M059J (cell line): ENCODE measurements around the gene ACAT2. TPM values are rescaled to one million over a fixed set of nuclear protein-coding genes. Genes with fewer than 3 reads are reported as not detected.
"Not testable (repeated sequence)": the region's sequence is repeated elsewhere in the genome, so short reads cannot be mapped to it uniquely, and the experiment has no call there.

ENCODE experiments used
- DNase-seq: peaks from one replicate; pipeline ENCODE4 v3.0.0-alpha.2; 2012; ENCODE audit warnings: low read depth
- total RNA-seq: library from RNA; depleted of rRNA; stranded (reverse); fragments of >200 nt; shearing (Covaris generic); gene quantifications from 2 replicates; pipeline ENCODE4 v1.2.3, GENCODE V29; 2014

The ACAT2 gene
- total RNA-seq, 1 experiment from 2014 or later = 75.8 TPM

GRCh38 chr6:159730332-159730676 is 31.5 kb upstream of the ACAT2 start:
- DNase-seq = no peak

GRCh38 chr6:159732550-159732949 is 29.3 kb upstream of the ACAT2 start:
- DNase-seq = not testable (repeated sequence)

- not testable (repeated sequence) for DNase-seq
Measured at GRCh38 chr6:159733395-159733794, 28.4 kb upstream of the ACAT2 start.

- DNase-seq = no peak
Measured at GRCh38 chr6:159736908-159737307, 24.9 kb upstream of the ACAT2 start.

- no peak for DNase-seq
Measured at GRCh38 chr6:159739341-159739740, 22.5 kb upstream of the ACAT2 start.

GRCh38 chr6:159742165-159742564 is 19.7 kb upstream of the ACAT2 start:
- DNase-seq = no peak

- no peak for DNase-seq
Measured at GRCh38 chr6:159745081-159745480, 16.8 kb upstream of the ACAT2 start.

GRCh38 chr6:159746759-159747158 is 15.1 kb upstream of the ACAT2 start:
- no peak for DNase-seq

GRCh38 chr6:159748127-159748526 is 13.7 kb upstream of the ACAT2 start:
- DNase-seq = not testable (repeated sequence)

- no peak for DNase-seq
Measured at GRCh38 chr6:159751448-159751847, 10.4 kb upstream of the ACAT2 start.

- no peak for DNase-seq
Measured at GRCh38 chr6:159753081-159753872, 8.6 kb upstream of the ACAT2 start.

- no peak for DNase-seq
Measured at GRCh38 chr6:159754401-159754800, 7.4 kb upstream of the ACAT2 start.

- no peak for DNase-seq
Measured at GRCh38 chr6:159754959-159755914, 6.6 kb upstream of the ACAT2 start.

GRCh38 chr6:159756508-159756907 is 5.3 kb upstream of the ACAT2 start:
- DNase-seq = no peak

GRCh38 chr6:159758031-159759001 is 3.5 kb upstream of the ACAT2 start:
- DNase-seq = peak; percentile 88

- DNase-seq = peak; percentile 20
Measured at GRCh38 chr6:159759645-159760044, 2.2 kb upstream of the ACAT2 start.

- peak; percentile 93 for DNase-seq
Measured at GRCh38 chr6:159760602-159761057, 1.2 kb upstream of the ACAT2 start.

GRCh38 chr6:159761129-159761872 is 544 bp upstream of the ACAT2 start:
- peak; percentile 20 for DNase-seq

GRCh38 chr6:159762681-159763293 is 942 bp downstream of the ACAT2 start:
- no peak for DNase-seq

GRCh38 chr6:159766906-159767305 is 5.1 kb downstream of the ACAT2 start:
- DNase-seq = peak; percentile 33
